ENCODE results near the gene INPP5J. TPM values are rescaled to one million over a fixed set of nuclear protein-coding genes. Genes with fewer than 3 reads are reported as not detected.
"Not testable (repeated sequence)": the region's sequence is repeated elsewhere in the genome, so short reads cannot be mapped to it uniquely, and the experiment has no call there.

The INPP5J gene
- total RNA-seq, 2 donors from 2014 or later: 18.3 to 18.4 TPM

- H3K27me3 ChIP-seq: no peaks in the 10 kb centered on the region
- H3K27ac ChIP-seq: peak within 1 kb of the TSS; percentile 85
- intact Hi-C loops (cut with DNase I): loop anchor here (5.0 kb wide), 1 partner anchor 40 kb away; no protein-coding TSS in a partner anchor
- H3K4me3 ChIP-seq: peak within 1 kb of the TSS; percentile 60
- no peaks in the 10 kb centered on the region for H3K9me3 ChIP-seq
- H3K4me1 ChIP-seq: no peaks in the 10 kb centered on the region
- DNase-seq: peak; percentile 97
- TF ChIP-seq CTCF (IDR thresholded peaks at IDR 0.05): peak; percentile 83
- no peaks in the 10 kb centered on the region for H3K36me3 ChIP-seq
- peak within 1 kb of the TSS; percentile 78 to 96 for H3K9ac ChIP-seq (ENCODE audit: low read depth in 2 of 2, low read length in 2 of 2)
Observed at GRCh38 chr22:31107178-31107893, 15.4 kb upstream of the INPP5J start, which contains the start of gene SELENOM. Gene SELENOM (minus strand): TSS chr22:31107568. CDS start chr22:31107505, 63 bp downstream.

GRCh38 chr22:31107894-31108218 is 14.9 kb upstream of the INPP5J start:
- no peaks in the 10 kb centered on the region for H3K4me1 ChIP-seq
- no peaks in the 10 kb centered on the region for H3K36me3 ChIP-seq
- no peak overlapping the region for H3K27ac ChIP-seq
- no peak for DNase-seq
- TF ChIP-seq CTCF (IDR thresholded peaks at IDR 0.05): no peak
- H3K9me3 ChIP-seq: no peaks in the 10 kb centered on the region
- no peaks in the 10 kb centered on the region for H3K27me3 ChIP-seq
- H3K4me3 ChIP-seq: peak overlapping the region; percentile 60
- intact Hi-C loops (cut with DNase I): loop anchor here (5.0 kb wide), 1 partner anchor 39 kb away; no protein-coding TSS in a partner anchor
- H3K9ac ChIP-seq (ENCODE audit: low read depth in 2 of 2, low read length in 2 of 2): peak overlapping the region; percentile 33 to 70

- H3K27me3 ChIP-seq; H3K4me3 ChIP-seq; intact Hi-C loops (cut with DNase I); H3K27ac ChIP-seq; H3K4me1 ChIP-seq; H3K9ac ChIP-seq (ENCODE audit: low read depth in 2 of 2, low read length in 2 of 2); DNase-seq; H3K9me3 ChIP-seq; H3K36me3 ChIP-seq: not testable (repeated sequence)
Observed at GRCh38 chr22:31112547-31113091, 10.1 kb upstream of the INPP5J start.

GRCh38 chr22:31118046-31118820 is 4.5 kb upstream of the INPP5J start:
- Histone ChIP-seq H3K9ac (ENCODE audit: low read depth in 2 of 2, low read length in 2 of 2) (no peak overlapping the region), H3K9me3 (no peaks in the 10 kb centered on the region), H3K36me3 (no peaks in the 10 kb centered on the region), H3K27me3 (no peaks in the 10 kb centered on the region), H3K4me3 (no peak overlapping the region), H3K27ac (no peak overlapping the region), H3K4me1 (peaks cover 8% of the 10 kb centered on the region)
- no peak for DNase-seq
- TF ChIP-seq CTCF (IDR thresholded peaks at IDR 0.05): no peak
- intact Hi-C loops (cut with DNase I): no loop called here

- no peak for DNase-seq
- Histone ChIP-seq H3K36me3 (no peaks in the 10 kb centered on the region), H3K27ac (no peak overlapping the region), H3K9ac (ENCODE audit: low read depth in 2 of 2, low read length in 2 of 2) (no peak overlapping the region), H3K4me1 (peaks cover 8% of the 10 kb centered on the region), H3K4me3 (no peak overlapping the region), H3K9me3 (no peaks in the 10 kb centered on the region), H3K27me3 (no peaks in the 10 kb centered on the region)
- intact Hi-C loops (cut with DNase I): no loop called here
- TF ChIP-seq CTCF (IDR thresholded peaks at IDR 0.05): no peak
Observed at GRCh38 chr22:31119026-31119717, 3.6 kb upstream of the INPP5J start.

Measured in colonic mucosa (tissue), 4 donors.